T-helper 9 cell (primary cell): ENCODE results near the gene SRP19.
"Not testable (repeated sequence)": the region's sequence is repeated elsewhere in the genome, so short reads cannot be mapped to it uniquely, and the experiment has no call there.

Source experiments
- DNase-seq: peaks from one replicate; pipeline ENCODE4 v3.0.0-alpha.2; 2020

The SRP19 gene

DNA sequence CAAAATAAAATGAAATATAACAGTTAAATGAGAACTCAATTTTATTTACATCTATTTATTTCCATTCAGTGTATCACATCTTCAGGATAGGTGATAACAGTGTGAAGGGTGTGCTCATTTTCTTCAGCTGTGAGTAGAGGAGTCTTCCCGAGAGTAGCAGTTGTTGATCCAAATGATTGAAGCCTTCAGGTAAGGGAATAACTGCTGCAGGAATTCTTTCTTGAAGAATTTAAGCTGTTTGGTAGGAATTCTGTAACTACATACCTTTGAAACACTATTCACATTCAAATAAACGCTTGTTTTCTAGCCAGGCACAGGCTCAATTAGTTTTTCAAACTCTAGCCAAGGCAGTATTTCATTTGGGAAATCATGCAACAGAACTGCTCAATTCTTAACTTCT lies 15.3 kb downstream of the SRP19 start:
- DNase-seq = no peak

DNA sequence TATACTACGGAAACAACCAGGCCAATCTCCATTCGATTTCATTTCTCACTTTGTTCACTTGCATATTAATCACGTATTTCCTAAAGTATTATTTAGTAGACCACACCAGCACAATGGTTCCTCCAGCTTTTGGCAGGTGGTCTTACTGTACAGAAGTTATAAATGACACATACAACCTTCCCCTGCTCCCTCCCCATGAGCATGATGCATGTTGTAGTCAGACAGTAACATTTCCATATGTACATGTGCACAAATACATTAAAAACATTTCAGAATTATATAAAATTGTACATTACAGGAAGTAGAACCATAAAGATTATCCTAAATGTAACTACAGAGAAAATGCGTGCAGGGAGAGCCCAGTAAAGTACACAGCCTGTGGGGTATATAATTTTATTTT lies 17.0 kb downstream of the SRP19 start:
- no peak for DNase-seq

DNA sequence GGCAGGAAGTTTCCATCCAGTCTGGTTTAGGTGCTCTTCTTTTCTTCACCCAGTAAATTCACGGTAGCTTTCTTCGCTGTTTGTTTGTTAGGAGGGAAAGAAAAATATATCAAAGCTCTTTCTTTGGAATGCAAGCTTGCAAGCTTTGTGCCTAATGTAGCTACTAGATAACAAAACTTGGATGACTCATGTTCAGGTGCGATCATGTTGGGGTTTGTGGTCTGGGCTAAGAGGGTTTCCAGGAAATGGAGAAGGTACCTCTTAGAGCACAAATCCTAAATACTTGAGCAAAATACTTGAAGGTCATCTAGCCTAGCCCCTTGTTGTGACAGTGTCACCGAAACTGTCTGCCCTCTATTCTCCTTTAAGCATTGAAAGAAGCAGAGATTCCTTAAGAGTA lies 17.7 kb downstream of the SRP19 start:
- peak; percentile 41 for DNase-seq

DNA sequence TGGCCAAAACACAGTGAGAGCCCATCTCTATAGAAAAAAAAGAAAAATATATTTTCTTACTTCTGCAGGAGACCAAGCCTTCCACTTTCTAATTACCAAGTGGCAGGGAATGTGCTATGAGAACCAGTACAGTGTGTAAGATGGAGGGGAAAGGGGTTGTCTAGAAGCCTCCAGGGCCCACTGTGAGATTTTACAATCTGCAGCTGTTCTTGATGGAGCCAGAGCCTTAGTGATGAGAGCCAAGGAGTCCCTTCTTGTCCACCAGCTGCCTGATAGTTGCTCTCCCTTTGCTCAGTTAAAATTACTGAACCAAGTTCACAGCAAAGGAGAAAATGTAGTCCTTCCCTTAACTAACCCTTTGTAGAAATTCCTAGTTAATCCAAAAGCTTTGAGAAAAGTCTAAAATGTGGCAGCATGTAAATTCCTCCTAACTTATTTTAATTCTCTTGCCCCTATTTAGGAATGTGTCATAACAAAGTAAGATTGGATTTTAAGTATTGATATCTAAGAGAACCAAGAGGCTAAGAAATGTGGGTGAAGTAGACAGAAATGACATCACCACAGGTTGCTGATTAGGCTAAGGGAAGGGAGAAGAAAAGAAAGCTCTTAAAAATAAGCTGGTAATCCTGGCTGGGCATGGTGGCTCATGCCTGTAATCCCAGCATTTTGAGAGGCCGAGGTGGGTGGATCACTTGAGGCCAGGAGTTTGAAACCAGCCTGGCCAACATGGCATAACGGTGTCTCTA lies 19.3 kb downstream of the SRP19 start:
- DNase-seq = no peak

DNA sequence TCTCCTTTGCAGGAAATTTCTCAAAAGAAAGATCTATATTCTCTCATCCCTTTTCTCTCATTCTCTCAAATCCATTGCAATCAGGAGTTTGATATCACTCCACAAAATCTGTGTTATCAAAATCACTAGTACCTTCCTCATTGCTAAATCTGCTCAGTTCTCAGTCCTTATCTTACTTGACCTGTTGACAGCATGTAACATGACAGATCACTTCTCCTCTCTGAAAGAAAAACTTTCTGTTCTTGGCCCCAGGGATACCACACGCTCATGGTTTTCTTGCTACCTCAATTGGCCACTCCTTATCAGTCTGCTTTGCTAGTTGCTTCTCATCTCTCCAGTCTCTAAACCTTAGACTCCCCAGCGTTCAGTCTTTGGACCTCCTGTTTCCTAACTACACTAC lies 22.1 kb downstream of the SRP19 start:
- no peak for DNase-seq

DNA sequence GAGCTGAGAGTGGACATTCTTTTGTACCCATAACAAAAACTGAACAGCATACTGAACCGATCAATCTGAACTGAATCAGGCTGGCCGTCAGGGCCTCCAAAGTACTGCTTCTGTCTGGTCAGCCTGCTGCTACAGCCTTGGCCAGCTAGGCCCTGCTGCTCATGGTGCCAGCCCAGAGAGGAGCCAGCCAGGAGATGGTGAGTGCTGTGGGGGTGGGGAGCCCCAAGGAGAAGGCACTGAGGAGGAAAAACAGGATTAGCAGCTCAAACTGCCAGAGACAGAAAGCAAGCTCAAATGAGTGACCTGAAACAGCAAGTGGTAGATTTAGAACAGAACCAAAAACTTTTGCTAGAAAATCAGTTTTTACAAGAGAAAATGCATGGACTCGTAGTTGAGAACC lies 23.9 kb downstream of the SRP19 start:
- DNase-seq = no peak

DNA sequence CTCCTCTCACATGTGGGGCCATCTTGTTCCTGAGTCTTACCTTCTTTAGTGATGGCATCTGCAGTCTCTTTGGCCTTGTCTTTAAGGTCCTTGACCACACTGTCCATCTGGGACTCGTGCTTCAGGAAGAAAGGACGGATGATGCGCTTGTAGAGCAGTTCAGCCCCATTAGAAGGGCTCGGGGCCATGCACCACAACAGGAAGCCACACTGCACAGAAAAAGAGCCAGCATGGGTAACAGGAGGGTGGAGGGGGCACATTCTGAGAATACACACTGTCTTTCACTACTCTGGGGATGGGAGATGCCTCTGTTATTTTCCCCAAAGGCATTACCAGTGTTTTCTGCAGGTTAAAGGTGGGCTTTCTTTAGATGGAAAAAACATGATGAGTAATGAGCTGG lies 25.9 kb downstream of the SRP19 start:
- no peak for DNase-seq

DNA sequence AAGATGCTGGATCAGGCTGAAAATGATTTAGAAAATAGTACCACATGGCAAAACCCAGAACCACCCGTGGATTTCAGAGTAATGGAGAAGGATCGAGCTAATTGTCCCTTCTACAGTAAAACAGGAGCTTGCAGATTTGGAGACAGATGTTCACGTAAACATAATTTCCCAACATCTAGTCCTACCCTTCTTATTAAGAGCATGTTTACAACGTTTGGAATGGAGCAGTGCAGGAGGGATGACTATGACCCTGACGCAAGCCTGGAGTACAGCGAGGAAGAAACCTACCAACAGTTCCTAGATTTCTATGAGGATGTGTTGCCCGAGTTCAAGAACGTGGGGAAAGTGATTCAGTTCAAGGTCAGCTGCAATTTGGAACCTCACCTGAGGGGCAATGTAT lies 31.0 kb downstream of the SRP19 start:
- not testable (repeated sequence) for DNase-seq

DNA sequence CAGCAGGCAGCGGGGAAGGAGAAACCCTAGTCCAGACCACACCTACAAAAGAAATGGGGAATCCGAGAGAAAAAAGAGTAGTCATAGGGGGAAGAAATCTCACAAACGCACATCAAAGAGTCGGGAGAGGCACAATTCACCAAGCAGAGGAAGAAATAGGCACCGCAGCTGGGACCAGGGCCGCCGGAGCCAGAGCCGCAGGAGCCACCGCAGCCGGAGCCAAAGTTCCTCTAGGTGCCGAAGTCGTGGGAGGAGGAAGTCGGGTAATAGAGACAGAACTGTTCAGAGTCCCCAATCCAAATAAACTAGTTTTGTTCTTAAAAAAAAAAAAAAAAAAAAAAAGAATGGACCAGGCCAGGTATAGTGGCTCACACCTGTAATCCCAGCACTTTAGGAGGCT lies 31.7 kb downstream of the SRP19 start:
- no peak for DNase-seq

DNA sequence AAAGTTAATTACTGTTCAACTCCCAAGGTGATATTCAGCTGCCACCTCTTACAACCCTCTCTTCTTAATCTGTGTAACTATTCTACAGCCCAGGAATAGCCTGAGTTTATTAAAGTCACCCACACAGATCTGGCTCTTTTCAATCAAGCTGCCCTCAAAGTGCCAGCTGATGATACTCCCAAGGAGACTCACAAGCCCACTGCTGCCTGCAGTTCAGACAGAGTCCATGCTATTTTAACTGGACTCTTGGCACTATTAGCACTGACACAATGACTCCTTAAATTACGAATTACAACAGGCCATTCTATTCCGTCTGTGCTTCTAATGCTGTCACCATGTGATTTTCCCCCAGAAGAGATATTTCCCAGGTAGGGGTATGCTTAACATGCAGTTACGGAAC lies 34.6 kb downstream of the SRP19 start:
- DNase-seq = no peak

DNA sequence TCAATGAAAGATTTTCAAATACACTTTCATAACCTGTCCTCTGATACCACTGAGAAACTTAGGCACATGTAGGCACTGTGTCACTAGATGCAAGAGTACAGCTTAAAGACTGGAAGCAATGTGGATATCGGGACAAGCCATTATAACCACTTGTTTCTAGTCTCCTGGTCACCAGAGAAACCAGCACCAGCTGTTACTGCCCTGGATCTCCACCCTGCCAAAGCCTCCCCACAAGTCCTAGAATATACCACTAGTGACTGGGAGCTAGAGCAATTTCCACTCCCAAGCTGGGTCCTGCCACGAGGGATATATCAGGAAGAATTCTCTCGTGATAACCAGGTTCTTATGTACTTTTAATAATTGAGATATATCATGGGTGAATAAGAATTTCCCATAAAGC lies 41.5 kb downstream of the SRP19 start:
- no peak for DNase-seq

DNA sequence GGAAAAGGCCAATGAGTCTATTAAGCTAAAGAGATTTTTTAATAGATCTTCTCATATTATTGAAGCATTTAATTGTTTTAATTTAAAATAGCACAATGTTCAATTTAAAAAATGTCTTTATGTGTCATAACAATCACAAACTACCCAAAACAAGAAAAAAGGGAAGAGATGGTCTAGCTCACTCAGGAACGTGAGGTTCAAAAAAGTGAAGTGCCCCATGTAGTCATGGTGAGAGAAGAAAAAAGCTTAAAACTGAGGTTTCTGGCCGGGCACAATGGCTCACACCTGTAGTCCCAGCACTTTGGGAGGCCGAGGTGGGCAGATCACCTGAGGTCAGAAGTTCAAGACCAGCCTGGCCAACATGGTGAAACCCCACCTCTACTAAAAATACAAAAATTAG lies 43.9 kb downstream of the SRP19 start:
- DNase-seq = not testable (repeated sequence)

DNA sequence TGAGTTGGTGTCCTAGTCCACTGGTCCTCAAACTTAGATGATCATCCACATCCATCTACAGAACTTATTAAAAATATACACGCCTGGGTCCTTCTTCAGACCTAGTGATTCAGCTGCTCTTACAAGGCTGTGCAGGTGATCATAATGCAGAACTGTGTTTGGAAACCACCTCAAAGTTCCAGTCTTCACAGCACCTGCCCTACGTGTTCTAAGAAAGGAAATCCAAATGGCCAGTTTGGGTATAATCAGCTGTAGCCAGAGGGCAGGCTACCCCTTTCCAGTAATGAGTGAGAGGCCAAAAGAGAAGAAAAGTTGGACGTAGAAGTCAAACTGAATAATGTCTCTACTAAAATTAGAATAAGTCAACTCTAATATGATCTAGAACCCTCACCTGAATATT lies 45.5 kb downstream of the SRP19 start:
- DNase-seq = no peak

DNA sequence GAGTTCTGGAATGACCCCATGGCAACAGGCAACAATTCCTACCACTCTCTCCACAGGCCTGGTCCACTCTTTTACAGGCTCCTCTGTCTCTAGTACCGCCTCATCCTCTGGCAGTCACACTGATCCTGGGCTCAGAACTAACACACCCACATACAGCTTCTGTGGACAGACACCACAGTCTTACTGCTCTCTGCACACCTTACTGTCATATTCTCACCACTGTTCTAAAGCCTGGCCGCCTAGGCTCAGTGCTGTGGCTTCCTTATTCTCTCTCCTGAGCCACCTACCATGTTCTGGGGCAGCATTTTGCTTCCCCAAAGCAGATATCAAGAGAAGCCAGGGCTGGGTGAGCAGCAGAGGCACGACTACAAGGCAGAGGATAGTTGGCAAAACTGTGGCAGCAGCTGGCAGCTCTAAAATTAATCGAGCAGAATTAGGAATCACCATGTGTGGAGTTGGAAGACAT lies 46.1 kb downstream of the SRP19 start:
- DNase-seq = no peak

DNA sequence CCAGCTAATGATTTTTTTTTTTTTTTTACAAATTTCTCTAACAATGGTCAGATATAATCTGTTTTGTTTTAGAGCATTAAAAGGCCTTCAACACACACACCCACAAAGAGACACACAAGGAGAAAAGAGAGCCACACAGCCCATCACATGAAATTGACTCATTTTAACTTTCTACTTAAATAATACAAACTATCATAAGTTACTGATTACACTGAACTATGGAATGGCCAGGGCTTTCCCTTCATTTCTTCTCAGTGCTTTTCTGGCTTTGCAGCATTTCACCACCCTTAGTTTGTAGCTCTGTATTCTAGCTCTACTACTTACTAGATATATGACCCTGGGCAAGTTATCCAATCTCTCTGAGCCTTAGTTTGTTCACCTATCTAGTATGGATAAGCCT lies 47.8 kb downstream of the SRP19 start:
- no peak for DNase-seq

DNA sequence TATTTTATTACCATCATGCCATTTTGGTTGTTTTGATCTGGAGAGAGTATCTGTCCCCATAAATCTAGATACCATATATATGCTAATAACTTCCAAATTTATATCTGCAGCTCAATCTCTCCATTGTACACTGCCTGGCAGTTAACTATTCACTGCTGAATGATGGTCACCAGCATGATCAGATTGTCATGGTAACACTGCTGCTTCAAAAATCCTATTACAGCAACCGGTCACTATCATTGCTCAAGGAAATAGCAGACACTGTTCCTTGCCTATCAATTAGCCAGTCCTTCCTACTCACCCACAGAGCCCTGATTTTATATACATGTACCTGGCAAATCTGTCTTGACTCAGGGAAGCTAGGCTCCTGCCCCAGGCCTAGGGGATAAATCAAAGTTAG lies 49.4 kb downstream of the SRP19 start:
- DNase-seq = no peak

DNA sequence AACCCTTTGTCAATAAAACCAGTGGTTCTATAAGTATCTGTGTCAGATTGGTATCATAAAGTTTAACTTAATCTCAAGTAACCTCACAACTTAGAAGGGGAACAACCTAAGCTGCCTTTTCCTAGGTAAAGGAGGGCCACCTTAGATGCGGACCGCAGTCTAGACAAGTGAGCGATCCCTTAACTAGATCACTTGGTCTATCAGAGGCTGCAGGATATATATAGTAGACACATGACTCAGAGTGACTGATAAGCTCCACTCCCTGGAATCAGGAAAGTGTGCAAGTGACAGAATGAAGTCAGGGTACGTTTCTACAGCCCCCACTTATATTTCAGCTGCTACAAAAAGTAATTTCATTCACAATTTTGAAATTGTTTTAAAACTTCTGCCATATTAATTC lies 53.5 kb downstream of the SRP19 start:
- DNase-seq = no peak

DNA sequence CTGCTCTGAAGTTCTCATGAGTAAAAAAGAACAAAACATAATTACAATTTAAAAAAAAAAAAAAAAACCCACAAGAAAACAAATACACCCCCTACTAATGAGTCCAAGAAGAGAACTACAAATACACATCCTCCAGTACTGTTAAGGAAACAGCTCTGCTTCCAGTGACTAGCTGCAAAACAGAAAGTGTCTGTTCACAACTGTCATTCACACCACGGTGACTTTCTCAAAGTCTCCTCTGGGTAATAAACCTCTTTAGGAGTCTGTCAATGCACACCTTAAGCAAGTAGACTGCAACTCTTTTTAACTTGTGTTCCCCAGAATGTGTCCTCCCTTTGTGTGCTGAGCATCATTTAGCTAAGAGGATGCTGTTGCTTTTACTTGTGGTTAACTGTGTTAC lies 54.7 kb downstream of the SRP19 start:
- DNase-seq = no peak

DNA sequence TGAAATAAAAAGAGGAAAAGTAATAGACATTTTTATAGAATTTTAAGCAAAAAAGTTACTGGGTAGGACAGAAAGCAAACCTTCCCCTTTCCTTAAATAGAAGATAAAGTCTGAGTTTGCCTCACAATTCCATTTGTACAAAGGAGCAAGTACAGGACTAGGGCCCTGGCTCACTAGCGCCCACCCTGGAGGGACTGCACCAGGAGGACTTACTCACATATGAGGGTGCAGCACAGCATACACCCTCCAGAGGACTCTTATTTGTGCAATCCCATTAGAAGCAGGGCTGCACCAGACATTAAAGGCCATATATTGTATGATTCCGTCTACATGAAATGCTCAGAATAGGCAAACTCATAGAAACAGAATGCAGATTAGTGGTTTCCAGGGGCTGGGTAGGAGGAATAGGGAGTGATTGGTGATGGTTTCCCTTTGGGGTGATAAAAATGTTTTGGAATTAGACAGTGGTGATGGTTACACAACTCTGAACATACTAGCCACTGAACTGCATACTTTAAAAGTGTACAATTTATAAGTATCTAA lies 56.4 kb downstream of the SRP19 start:
- DNase-seq = no peak

DNA sequence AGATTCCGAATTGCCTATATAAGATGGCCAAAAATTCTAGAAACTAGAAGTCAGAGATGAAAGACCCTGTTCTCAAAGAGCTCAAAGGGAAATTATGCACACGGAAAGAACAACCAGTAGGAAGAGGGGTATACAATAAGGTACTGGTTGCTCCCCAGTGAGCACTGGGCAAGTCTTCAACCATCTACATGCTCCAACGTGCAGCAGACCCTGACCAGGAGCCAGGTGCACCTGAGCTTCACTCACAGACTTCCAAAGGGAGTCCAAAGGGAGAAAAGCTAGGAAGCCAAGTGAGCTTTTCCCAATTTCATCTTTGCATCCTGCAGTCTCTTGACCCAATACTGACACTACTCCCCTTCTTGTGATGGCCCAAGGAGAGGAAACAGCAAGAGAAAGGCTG lies 57.0 kb downstream of the SRP19 start:
- DNase-seq = no peak

DNA sequence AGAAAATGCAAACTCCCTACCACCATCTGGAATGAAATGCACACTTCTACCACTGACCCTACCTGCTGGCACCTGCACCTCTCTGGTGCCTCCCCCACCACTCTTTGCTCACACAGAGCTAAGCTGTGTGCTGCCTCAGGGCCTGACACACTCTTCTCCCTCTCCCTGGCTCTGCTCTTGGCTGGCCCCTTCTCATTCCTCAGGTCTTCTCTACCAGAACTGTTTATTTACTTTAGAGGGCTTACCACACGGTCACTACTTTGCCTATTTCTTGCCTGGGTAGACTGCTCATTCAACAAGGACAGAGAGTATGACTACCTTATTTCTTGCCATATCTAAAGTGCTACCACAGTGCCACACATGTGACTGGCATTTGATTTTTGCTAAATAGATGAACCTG lies 57.6 kb downstream of the SRP19 start:
- no peak for DNase-seq
